ENCODE data around the gene B9D1.

The B9D1 gene

GRCh38 chr17:19301274-19301951 is 61.1 kb downstream of the B9D1 start:
- DNase-seq: no peak

- DNase-seq: no peak
Measured at GRCh38 chr17:19299866-19300265, 62.7 kb downstream of the B9D1 start.

GRCh38 chr17:19299214-19299747 is 63.2 kb downstream of the B9D1 start:
- DNase-seq: no peak

GRCh38 chr17:19298569-19299213 is 63.8 kb downstream of the B9D1 start:
- no peak for DNase-seq

GRCh38 chr17:19296786-19297778 is 65.4 kb downstream of the B9D1 start:
- DNase-seq: no peak

GRCh38 chr17:19295473-19296135 is 66.9 kb downstream of the B9D1 start:
- DNase-seq: no peak

GRCh38 chr17:19294443-19294842 is 68.1 kb downstream of the B9D1 start:
- no peak for DNase-seq
